Activated CD8-positive, alpha-beta T cell treated with anti-CD3 and anti-CD28 coated beads for 36 hours (primary cell): ENCODE measurements around the gene BNC2. TPM values are rescaled to one million over a fixed set of nuclear protein-coding genes. Genes with fewer than 3 reads are reported as not detected.

Experiments
- ATAC-seq: fragments of 200-7000 bp; cut with Tn5 transposase; one replicate; pipeline ENCODE4 v1.10.0; 2021; ENCODE audit warnings: mild to moderate bottlenecking, moderate library complexity
- CTCF ChIA-PET: fragments of 350-600 bp; sonication (Branson Sonifier 250); formaldehyde crosslinking; loops from one replicate; lab custom pipeline; 2021; ENCODE audit warnings: antibody characterized with exemption; lab: Charles Lee
- POLR2A ChIA-PET: fragments of 350-600 bp; sonication (Branson Sonifier 250); formaldehyde crosslinking; loops from one replicate; lab custom pipeline; 2021; ENCODE audit warnings: antibody characterized with exemption; lab: Charles Lee
- DNase-seq: peaks from one replicate; pipeline ENCODE4 v3.0.0-alpha.2; 2020
- H3K27ac Mint-ChIP-seq: one replicate; pipeline ENCODE4 v1.8.0; 2021; ENCODE audit warnings: mild to moderate bottlenecking, mixed read lengths
- H3K27me3 Mint-ChIP-seq: one replicate; pipeline ENCODE4 v1.8.0; 2021; ENCODE audit warnings: mixed read lengths
- H3K36me3 Mint-ChIP-seq: one replicate; pipeline ENCODE4 v1.8.0; 2021; ENCODE audit warnings: low read depth, mixed read lengths
- H3K4me1 Mint-ChIP-seq: one replicate; pipeline ENCODE4 v1.8.0; 2021; ENCODE audit warnings: low read depth, mixed read lengths
- H3K4me3 Mint-ChIP-seq: one replicate; pipeline ENCODE4 v1.8.0; 2021; ENCODE audit warnings: mild to moderate bottlenecking, moderate library complexity, mixed read lengths
- H3K9me3 Mint-ChIP-seq: one replicate; pipeline ENCODE4 v1.8.0; 2021; ENCODE audit warnings: mixed read lengths
- CTCF ChIP-seq: fragments of 200-600 bp; IDR thresholded peaks from one replicate; pipeline ENCODE4 v1.8.0; 2022; ENCODE audit warnings: antibody characterized with exemption, mild to moderate bottlenecking
- intact Hi-C: fragments of 100-400 bp; cut with micrococcal nuclease; formaldehyde crosslinking; loops from one replicate; pipeline ENCODE4 v1.10.0; 2022
- total RNA-seq, 2 experiments: library from RNA; stranded (reverse); gene quantifications; one replicate each; pipeline ENCODE4 v1.2.3, GENCODE V29; 2021

The BNC2 gene
- total RNA-seq, 2 experiments from 2014 or later, result not detected

- Mint-ChIP-seq H3K9me3 (no peaks in the 10 kb centered on the region), H3K36me3 (no peaks in the 10 kb centered on the region), H3K4me1 (no peaks in the 10 kb centered on the region), H3K27ac (no peak overlapping the region), H3K4me3 (no peak overlapping the region), H3K27me3 (no peaks in the 10 kb centered on the region)
- POLR2A ChIA-PET, result no interaction called here
- DNase-seq (no peak), ATAC-seq (no peak)
- intact Hi-C loops, result no loop called here
- CTCF ChIA-PET, result no interaction called here
- TF ChIP-seq CTCF, result no peak
Observed at GRCh38 chr9:16640649-16641048, 229.8 kb downstream of the BNC2 start.

- ChIA-PET POLR2A (no interaction called here), CTCF (no interaction called here)
- ATAC-seq, result no peak
- no peak overlapping the region for H3K4me3 Mint-ChIP-seq
- TF ChIP-seq CTCF, result no peak
- H3K36me3 Mint-ChIP-seq, result no peaks in the 10 kb centered on the region
- no peaks in the 10 kb centered on the region for H3K4me1 Mint-ChIP-seq
- no peaks in the 10 kb centered on the region for H3K27me3 Mint-ChIP-seq
- H3K9me3 Mint-ChIP-seq, result no peaks in the 10 kb centered on the region
- intact Hi-C loops, result no loop called here
- no peak for DNase-seq
- no peak overlapping the region for H3K27ac Mint-ChIP-seq
Observed at GRCh38 chr9:16639644-16640043, 230.8 kb downstream of the BNC2 start.

- TF ChIP-seq CTCF, result no peak
- Mint-ChIP-seq H3K27ac (no peak overlapping the region), H3K36me3 (no peaks in the 10 kb centered on the region), H3K27me3 (no peaks in the 10 kb centered on the region), H3K9me3 (no peaks in the 10 kb centered on the region), H3K4me3 (no peak overlapping the region), H3K4me1 (no peaks in the 10 kb centered on the region)
- no peak for ATAC-seq
- ChIA-PET CTCF (no interaction called here), POLR2A (no interaction called here)
- intact Hi-C loops, result no loop called here
- no peak for DNase-seq
Observed at GRCh38 chr9:16637911-16638310, 232.6 kb downstream of the BNC2 start.

GRCh38 chr9:16637218-16637617 is 233.3 kb downstream of the BNC2 start:
- Mint-ChIP-seq H3K27ac (no peak overlapping the region), H3K27me3 (no peaks in the 10 kb centered on the region), H3K9me3 (no peaks in the 10 kb centered on the region), H3K4me1 (no peaks in the 10 kb centered on the region), H3K36me3 (no peaks in the 10 kb centered on the region), H3K4me3 (no peak overlapping the region)
- intact Hi-C loops, result no loop called here
- CTCF ChIA-PET, result no interaction called here
- DNase-seq (no peak), ATAC-seq (no peak)
- POLR2A ChIA-PET, result no interaction called here
- TF ChIP-seq CTCF, result no peak

- H3K27ac Mint-ChIP-seq, result no peak overlapping the region
Observed at GRCh38 chr9:16633794-16634193, 236.7 kb downstream of the BNC2 start.

More at GRCh38 chr9:16633794-16634193, 236.7 kb downstream of the BNC2 start:
- Mint-ChIP-seq H3K4me1 (no peaks in the 10 kb centered on the region), H3K4me3 (no peak overlapping the region), H3K36me3 (no peaks in the 10 kb centered on the region), H3K27me3 (no peaks in the 10 kb centered on the region), H3K9me3 (no peaks in the 10 kb centered on the region)
- CTCF ChIA-PET, result no interaction called here
- intact Hi-C loops, result no loop called here
- TF ChIP-seq CTCF, result no peak
- no peak for DNase-seq
- ATAC-seq, result no peak
- POLR2A ChIA-PET, result no interaction called here
